WTC11 (cell line): ENCODE data around the gene PARD3B.

Source experiments
- ESRRA ChIP-seq: sonication (generic); formaldehyde crosslinking; IDR thresholded peaks from 2 replicates; pipeline ENCODE4 v1.8.1; 2022; ENCODE audit warnings: mild to moderate bottlenecking, missing genetic modification reagents, borderline replicate concordance
- GABPB1 ChIP-seq: sonication (generic); formaldehyde crosslinking; IDR thresholded peaks from 2 replicates; pipeline ENCODE4 v1.8.1; 2023; ENCODE audit warnings: mild to moderate bottlenecking, missing genetic modification reagents
- PRRX2 ChIP-seq: fragments of 250-450 bp; sonication (Bioruptor Pico); IDR thresholded peaks from 2 replicates; pipeline ENCODE4 v1.8.0; 2021; ENCODE audit warnings: mild to moderate bottlenecking
- TCF7 ChIP-seq: sonication (generic); formaldehyde crosslinking; IDR thresholded peaks from 2 replicates; pipeline ENCODE4 v1.8.0; 2022; ENCODE audit warnings: mild to moderate bottlenecking, low read depth, missing genetic modification reagents, moderate library complexity
- TF ChIP-seq, protein P1 (sequence below): sonication (generic); formaldehyde crosslinking; IDR thresholded peaks from 2 replicates; pipeline ENCODE4 v1.8.1; 2022; ENCODE audit warnings: mild to moderate bottlenecking, missing genetic modification reagents, moderate library complexity, borderline replicate concordance
- TF ChIP-seq, protein P2 (sequence below): sonication (generic); formaldehyde crosslinking; IDR thresholded peaks from 2 replicates; pipeline ENCODE4 v1.8.1; 2023; ENCODE audit warnings: mild to moderate bottlenecking, missing genetic modification reagents, moderate library complexity
- TF ChIP-seq, protein P3 (sequence below): fragments of 200-600 bp; IDR thresholded peaks from 2 replicates; pipeline ENCODE4 v1.8.0; 2022; ENCODE audit warnings: antibody characterized with exemption
- TF ChIP-seq, protein P4 (sequence below): sonication (generic); formaldehyde crosslinking; IDR thresholded peaks from 2 replicates; pipeline ENCODE4 v1.8.0; 2022; ENCODE audit warnings: mild to moderate bottlenecking, missing genetic modification reagents
- TF ChIP-seq, protein P5 (sequence below): sonication (generic); formaldehyde crosslinking; conservative IDR thresholded peaks from 2 replicates; pipeline ENCODE4 v1.8.1; 2023; ENCODE audit warnings: mild to moderate bottlenecking, low read depth, missing genetic modification reagents, moderate library complexity
- TF ChIP-seq, protein P6 (sequence below): sonication (generic); formaldehyde crosslinking; IDR thresholded peaks from 2 replicates; pipeline ENCODE4 v1.8.0; 2023; ENCODE audit warnings: missing genetic modification reagents, mild to moderate bottlenecking, borderline replicate concordance
- TF ChIP-seq, protein P7 (sequence below): fragments of 250-450 bp; sonication (Bioruptor Pico); IDR thresholded peaks from 2 replicates; pipeline ENCODE4 v1.9.0; 2021; ENCODE audit warnings: mild to moderate bottlenecking
- TF ChIP-seq, protein P8 (sequence below): sonication (generic); formaldehyde crosslinking; IDR thresholded peaks from 2 replicates; pipeline ENCODE4 v1.8.0; 2022; ENCODE audit warnings: mild to moderate bottlenecking, missing genetic modification reagents
- TF ChIP-seq, protein P9 (sequence below): sonication (generic); formaldehyde crosslinking; IDR thresholded peaks from 2 replicates; pipeline ENCODE4 v1.8.0; 2022; ENCODE audit warnings: mild to moderate bottlenecking, missing genetic modification reagents
- TF ChIP-seq, protein P10 (sequence below): sonication (generic); formaldehyde crosslinking; IDR thresholded peaks from 2 replicates; pipeline ENCODE4 v1.8.0; 2023; ENCODE audit warnings: missing genetic modification reagents

DNA sequence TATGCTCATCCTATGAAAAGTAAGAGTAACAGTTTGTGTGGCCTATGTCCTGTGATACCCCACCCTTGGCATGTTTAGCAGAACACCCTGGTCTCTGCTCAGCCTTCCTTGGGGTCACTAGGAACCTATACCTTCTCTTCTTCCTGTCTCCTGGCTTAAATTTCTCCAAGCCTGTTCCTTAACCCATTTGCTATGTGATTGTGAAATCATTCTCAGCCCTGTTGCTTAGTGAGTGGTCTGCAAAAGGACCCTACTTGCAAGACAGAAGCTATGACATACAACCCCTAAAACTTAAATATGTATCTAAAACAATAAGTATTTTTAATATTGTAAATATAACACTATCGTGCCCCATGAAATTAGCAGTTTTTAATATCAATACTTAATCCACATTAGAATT is 524.7 kb downstream of the PARD3B start:
- TF ChIP-seq, protein P1, sequence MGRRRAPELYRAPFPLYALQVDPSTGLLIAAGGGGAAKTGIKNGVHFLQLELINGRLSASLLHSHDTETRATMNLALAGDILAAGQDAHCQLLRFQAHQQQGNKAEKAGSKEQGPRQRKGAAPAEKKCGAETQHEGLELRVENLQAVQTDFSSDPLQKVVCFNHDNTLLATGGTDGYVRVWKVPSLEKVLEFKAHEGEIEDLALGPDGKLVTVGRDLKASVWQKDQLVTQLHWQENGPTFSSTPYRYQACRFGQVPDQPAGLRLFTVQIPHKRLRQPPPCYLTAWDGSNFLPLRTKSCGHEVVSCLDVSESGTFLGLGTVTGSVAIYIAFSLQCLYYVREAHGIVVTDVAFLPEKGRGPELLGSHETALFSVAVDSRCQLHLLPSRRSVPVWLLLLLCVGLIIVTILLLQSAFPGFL (CRISPR knock-in tag), result no peak
- TF ChIP-seq, protein P2, sequence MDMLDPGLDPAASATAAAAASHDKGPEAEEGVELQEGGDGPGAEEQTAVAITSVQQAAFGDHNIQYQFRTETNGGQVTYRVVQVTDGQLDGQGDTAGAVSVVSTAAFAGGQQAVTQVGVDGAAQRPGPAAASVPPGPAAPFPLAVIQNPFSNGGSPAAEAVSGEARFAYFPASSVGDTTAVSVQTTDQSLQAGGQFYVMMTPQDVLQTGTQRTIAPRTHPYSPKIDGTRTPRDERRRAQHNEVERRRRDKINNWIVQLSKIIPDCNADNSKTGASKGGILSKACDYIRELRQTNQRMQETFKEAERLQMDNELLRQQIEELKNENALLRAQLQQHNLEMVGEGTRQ (CRISPR knock-in tag), result no peak
- TF ChIP-seq, protein P3, sequence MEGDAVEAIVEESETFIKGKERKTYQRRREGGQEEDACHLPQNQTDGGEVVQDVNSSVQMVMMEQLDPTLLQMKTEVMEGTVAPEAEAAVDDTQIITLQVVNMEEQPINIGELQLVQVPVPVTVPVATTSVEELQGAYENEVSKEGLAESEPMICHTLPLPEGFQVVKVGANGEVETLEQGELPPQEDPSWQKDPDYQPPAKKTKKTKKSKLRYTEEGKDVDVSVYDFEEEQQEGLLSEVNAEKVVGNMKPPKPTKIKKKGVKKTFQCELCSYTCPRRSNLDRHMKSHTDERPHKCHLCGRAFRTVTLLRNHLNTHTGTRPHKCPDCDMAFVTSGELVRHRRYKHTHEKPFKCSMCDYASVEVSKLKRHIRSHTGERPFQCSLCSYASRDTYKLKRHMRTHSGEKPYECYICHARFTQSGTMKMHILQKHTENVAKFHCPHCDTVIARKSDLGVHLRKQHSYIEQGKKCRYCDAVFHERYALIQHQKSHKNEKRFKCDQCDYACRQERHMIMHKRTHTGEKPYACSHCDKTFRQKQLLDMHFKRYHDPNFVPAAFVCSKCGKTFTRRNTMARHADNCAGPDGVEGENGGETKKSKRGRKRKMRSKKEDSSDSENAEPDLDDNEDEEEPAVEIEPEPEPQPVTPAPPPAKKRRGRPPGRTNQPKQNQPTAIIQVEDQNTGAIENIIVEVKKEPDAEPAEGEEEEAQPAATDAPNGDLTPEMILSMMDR, result no peak
- TF ChIP-seq ESRRA (CRISPR knock-in tag) (no peak), TCF7 (no peak), GABPB1 (CRISPR knock-in tag) (no peak), PRRX2 (CRISPR knock-in tag) (no peak)
- TF ChIP-seq, protein P4, sequence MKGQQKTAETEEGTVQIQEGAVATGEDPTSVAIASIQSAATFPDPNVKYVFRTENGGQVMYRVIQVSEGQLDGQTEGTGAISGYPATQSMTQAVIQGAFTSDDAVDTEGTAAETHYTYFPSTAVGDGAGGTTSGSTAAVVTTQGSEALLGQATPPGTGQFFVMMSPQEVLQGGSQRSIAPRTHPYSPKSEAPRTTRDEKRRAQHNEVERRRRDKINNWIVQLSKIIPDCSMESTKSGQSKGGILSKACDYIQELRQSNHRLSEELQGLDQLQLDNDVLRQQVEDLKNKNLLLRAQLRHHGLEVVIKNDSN, result no peak
- TF ChIP-seq, protein P5, sequence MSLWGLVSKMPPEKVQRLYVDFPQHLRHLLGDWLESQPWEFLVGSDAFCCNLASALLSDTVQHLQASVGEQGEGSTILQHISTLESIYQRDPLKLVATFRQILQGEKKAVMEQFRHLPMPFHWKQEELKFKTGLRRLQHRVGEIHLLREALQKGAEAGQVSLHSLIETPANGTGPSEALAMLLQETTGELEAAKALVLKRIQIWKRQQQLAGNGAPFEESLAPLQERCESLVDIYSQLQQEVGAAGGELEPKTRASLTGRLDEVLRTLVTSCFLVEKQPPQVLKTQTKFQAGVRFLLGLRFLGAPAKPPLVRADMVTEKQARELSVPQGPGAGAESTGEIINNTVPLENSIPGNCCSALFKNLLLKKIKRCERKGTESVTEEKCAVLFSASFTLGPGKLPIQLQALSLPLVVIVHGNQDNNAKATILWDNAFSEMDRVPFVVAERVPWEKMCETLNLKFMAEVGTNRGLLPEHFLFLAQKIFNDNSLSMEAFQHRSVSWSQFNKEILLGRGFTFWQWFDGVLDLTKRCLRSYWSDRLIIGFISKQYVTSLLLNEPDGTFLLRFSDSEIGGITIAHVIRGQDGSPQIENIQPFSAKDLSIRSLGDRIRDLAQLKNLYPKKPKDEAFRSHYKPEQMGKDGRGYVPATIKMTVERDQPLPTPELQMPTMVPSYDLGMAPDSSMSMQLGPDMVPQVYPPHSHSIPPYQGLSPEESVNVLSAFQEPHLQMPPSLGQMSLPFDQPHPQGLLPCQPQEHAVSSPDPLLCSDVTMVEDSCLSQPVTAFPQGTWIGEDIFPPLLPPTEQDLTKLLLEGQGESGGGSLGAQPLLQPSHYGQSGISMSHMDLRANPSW, result no peak
- TF ChIP-seq, protein P6, sequence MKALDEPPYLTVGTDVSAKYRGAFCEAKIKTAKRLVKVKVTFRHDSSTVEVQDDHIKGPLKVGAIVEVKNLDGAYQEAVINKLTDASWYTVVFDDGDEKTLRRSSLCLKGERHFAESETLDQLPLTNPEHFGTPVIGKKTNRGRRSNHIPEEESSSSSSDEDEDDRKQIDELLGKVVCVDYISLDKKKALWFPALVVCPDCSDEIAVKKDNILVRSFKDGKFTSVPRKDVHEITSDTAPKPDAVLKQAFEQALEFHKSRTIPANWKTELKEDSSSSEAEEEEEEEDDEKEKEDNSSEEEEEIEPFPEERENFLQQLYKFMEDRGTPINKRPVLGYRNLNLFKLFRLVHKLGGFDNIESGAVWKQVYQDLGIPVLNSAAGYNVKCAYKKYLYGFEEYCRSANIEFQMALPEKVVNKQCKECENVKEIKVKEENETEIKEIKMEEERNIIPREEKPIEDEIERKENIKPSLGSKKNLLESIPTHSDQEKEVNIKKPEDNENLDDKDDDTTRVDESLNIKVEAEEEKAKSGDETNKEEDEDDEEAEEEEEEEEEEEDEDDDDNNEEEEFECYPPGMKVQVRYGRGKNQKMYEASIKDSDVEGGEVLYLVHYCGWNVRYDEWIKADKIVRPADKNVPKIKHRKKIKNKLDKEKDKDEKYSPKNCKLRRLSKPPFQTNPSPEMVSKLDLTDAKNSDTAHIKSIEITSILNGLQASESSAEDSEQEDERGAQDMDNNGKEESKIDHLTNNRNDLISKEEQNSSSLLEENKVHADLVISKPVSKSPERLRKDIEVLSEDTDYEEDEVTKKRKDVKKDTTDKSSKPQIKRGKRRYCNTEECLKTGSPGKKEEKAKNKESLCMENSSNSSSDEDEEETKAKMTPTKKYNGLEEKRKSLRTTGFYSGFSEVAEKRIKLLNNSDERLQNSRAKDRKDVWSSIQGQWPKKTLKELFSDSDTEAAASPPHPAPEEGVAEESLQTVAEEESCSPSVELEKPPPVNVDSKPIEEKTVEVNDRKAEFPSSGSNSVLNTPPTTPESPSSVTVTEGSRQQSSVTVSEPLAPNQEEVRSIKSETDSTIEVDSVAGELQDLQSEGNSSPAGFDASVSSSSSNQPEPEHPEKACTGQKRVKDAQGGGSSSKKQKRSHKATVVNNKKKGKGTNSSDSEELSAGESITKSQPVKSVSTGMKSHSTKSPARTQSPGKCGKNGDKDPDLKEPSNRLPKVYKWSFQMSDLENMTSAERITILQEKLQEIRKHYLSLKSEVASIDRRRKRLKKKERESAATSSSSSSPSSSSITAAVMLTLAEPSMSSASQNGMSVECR (CRISPR knock-in tag), result no peak
- TF ChIP-seq, protein P7, sequence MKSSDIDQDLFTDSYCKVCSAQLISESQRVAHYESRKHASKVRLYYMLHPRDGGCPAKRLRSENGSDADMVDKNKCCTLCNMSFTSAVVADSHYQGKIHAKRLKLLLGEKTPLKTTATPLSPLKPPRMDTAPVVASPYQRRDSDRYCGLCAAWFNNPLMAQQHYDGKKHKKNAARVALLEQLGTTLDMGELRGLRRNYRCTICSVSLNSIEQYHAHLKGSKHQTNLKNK (CRISPR knock-in tag), result no peak
- TF ChIP-seq, protein P8, sequence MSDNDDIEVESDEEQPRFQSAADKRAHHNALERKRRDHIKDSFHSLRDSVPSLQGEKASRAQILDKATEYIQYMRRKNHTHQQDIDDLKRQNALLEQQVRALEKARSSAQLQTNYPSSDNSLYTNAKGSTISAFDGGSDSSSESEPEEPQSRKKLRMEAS (CRISPR knock-in tag), result no peak
- TF ChIP-seq, protein P9, sequence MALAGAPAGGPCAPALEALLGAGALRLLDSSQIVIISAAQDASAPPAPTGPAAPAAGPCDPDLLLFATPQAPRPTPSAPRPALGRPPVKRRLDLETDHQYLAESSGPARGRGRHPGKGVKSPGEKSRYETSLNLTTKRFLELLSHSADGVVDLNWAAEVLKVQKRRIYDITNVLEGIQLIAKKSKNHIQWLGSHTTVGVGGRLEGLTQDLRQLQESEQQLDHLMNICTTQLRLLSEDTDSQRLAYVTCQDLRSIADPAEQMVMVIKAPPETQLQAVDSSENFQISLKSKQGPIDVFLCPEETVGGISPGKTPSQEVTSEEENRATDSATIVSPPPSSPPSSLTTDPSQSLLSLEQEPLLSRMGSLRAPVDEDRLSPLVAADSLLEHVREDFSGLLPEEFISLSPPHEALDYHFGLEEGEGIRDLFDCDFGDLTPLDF, result no peak
- TF ChIP-seq, protein P10, sequence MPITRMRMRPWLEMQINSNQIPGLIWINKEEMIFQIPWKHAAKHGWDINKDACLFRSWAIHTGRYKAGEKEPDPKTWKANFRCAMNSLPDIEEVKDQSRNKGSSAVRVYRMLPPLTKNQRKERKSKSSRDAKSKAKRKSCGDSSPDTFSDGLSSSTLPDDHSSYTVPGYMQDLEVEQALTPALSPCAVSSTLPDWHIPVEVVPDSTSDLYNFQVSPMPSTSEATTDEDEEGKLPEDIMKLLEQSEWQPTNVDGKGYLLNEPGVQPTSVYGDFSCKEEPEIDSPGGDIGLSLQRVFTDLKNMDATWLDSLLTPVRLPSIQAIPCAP (CRISPR knock-in tag), result no peak
